ENCODE measurements around the gene CNIH2. TPM values are rescaled to one million over a fixed set of nuclear protein-coding genes. Genes with fewer than 3 reads are reported as not detected.

CNIH2 gene
- total and polyA plus RNA-seq, 2 donors (not counting 1 experiment from before 2014, with no cell fraction given) = 0.92 to 2.0 TPM

GRCh38 chr11:66259956-66260355 lies 18.0 kb upstream of the CNIH2 start:
- ATAC-seq (ENCODE audit: low read depth) (no peak), DNase-seq (no peak)
- Histone ChIP-seq H2AFZ (ENCODE audit: insufficient read depth, low read depth, low read length, poor library complexity, severe bottlenecking) (no peak overlapping the region), H3K36me3 (replicated peaks in 1 of 2; ENCODE audit: control extremely low read depth in 1 of 2, control insufficient read depth in 1 of 2, extremely low read depth in 1 of 2, insufficient read depth in 2 of 2, low read length in 1 of 2) (peaks cover 0 to 39% of the 10 kb centered on the region in 2 experiments), H3K4me1 (ENCODE audit: control insufficient read depth in 2 of 2, insufficient read depth in 2 of 2, low read length in 2 of 2) (peaks cover 13 to 18% of the 10 kb centered on the region in 2 donors), H3K4me2 (replicated peaks; ENCODE audit: low read depth, low read length, poor library complexity, severe bottlenecking) (no peak overlapping the region), H3K27me3 (replicated peaks in 1 of 4; ENCODE audit: control extremely low read depth in 1 of 4, control insufficient read depth in 3 of 4, insufficient read depth in 4 of 4, low read length in 3 of 4) (no peaks in the 10 kb centered on the region), H3K4me3 (ENCODE audit: control extremely low read depth in 1 of 5, extremely low read depth in 1 of 5, insufficient read depth in 1 of 5, low read depth in 2 of 5, low read length in 4 of 5) (no peak overlapping the region), H3K27ac (ENCODE audit: low read length in 2 of 2) (no peak overlapping the region), H3K9me3 (ENCODE audit: control extremely low read depth in 1 of 3, control insufficient read depth in 2 of 3, insufficient read depth in 1 of 3, low read length in 2 of 3) (no peaks in the 10 kb centered on the region), H3K9ac (ENCODE audit: low read length) (no peak overlapping the region), H3K79me2 (ENCODE audit: control insufficient read depth, insufficient read depth, low read length) (peaks cover 7% of the 10 kb centered on the region), H4K20me1 (ENCODE audit: control insufficient read depth, insufficient read depth, low read length, poor library complexity, severe bottlenecking) (peaks cover 16% of the 10 kb centered on the region)
- intact Hi-C loops (cut with micrococcal nuclease) = no loop called here
- H3K4me3 Mint-ChIP-seq = no peak overlapping the region
- no peaks in the 10 kb centered on the region for H3K27me3 Mint-ChIP-seq
- no peak overlapping the region for H3K27ac Mint-ChIP-seq
- ChIA-PET POLR2A (no interaction called here), CTCF (no interaction called here)
- TF ChIP-seq, protein P1, sequence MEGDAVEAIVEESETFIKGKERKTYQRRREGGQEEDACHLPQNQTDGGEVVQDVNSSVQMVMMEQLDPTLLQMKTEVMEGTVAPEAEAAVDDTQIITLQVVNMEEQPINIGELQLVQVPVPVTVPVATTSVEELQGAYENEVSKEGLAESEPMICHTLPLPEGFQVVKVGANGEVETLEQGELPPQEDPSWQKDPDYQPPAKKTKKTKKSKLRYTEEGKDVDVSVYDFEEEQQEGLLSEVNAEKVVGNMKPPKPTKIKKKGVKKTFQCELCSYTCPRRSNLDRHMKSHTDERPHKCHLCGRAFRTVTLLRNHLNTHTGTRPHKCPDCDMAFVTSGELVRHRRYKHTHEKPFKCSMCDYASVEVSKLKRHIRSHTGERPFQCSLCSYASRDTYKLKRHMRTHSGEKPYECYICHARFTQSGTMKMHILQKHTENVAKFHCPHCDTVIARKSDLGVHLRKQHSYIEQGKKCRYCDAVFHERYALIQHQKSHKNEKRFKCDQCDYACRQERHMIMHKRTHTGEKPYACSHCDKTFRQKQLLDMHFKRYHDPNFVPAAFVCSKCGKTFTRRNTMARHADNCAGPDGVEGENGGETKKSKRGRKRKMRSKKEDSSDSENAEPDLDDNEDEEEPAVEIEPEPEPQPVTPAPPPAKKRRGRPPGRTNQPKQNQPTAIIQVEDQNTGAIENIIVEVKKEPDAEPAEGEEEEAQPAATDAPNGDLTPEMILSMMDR (IDR thresholded peaks at IDR 0.05) = no peak
- no peak for TF ChIP-seq EZH2 (IDR thresholded peaks at IDR 0.05; ENCODE audit: borderline replicate concordance, insufficient read depth, low read depth, low read length, poor library complexity, severe bottlenecking)
- WGBS (ENCODE audit: insufficient coverage) = 95% methylated on average over 4 of the region's 4 CpGs
- H3K4me1 Mint-ChIP-seq = peaks cover 25% of the 10 kb centered on the region
- H3K9me3 Mint-ChIP-seq (ENCODE audit: insufficient read depth) = no peaks in the 10 kb centered on the region

GRCh38 chr11:66261578-66261977 lies 16.4 kb upstream of the CNIH2 start:
- DNase-seq (no peak), ATAC-seq (ENCODE audit: low read depth) (no peak)
- Histone ChIP-seq H3K9ac (ENCODE audit: low read length) (no peak overlapping the region), H3K27ac (ENCODE audit: low read length in 2 of 2) (no peak overlapping the region), H3K4me2 (replicated peaks; ENCODE audit: low read depth, low read length, poor library complexity, severe bottlenecking) (no peak overlapping the region), H3K9me3 (ENCODE audit: control extremely low read depth in 1 of 3, control insufficient read depth in 2 of 3, insufficient read depth in 1 of 3, low read length in 2 of 3) (no peaks in the 10 kb centered on the region), H3K27me3 (replicated peaks in 1 of 4; ENCODE audit: control extremely low read depth in 1 of 4, control insufficient read depth in 3 of 4, insufficient read depth in 4 of 4, low read length in 3 of 4) (no peaks in the 10 kb centered on the region), H3K79me2 (ENCODE audit: control insufficient read depth, insufficient read depth, low read length) (peaks cover 7% of the 10 kb centered on the region), H3K4me1 (ENCODE audit: control insufficient read depth in 2 of 2, insufficient read depth in 2 of 2, low read length in 2 of 2) (peaks cover 10 to 15% of the 10 kb centered on the region in 2 donors), H4K20me1 (ENCODE audit: control insufficient read depth, insufficient read depth, low read length, poor library complexity, severe bottlenecking) (peaks cover 16% of the 10 kb centered on the region), H3K4me3 (ENCODE audit: control extremely low read depth in 1 of 5, extremely low read depth in 1 of 5, insufficient read depth in 1 of 5, low read depth in 2 of 5, low read length in 4 of 5) (no peak overlapping the region), H2AFZ (ENCODE audit: insufficient read depth, low read depth, low read length, poor library complexity, severe bottlenecking) (no peak overlapping the region), H3K36me3 (replicated peaks in 1 of 2; ENCODE audit: control extremely low read depth in 1 of 2, control insufficient read depth in 1 of 2, extremely low read depth in 1 of 2, insufficient read depth in 2 of 2, low read length in 1 of 2) (peaks cover 0 to 45% of the 10 kb centered on the region in 2 experiments)
- Mint-ChIP-seq H3K4me3 (no peak overlapping the region), H3K4me1 (peaks cover 22% of the 10 kb centered on the region), H3K27ac (no peak overlapping the region), H3K9me3 (ENCODE audit: insufficient read depth) (no peaks in the 10 kb centered on the region), H3K27me3 (no peaks in the 10 kb centered on the region)
- CTCF ChIA-PET = interaction anchor here (1.0 kb wide), 2 partner anchors 20 to 21 kb away, joined by 3 read pairs; no protein-coding TSS in a partner anchor
- intact Hi-C loops (cut with micrococcal nuclease) = no loop called here
- POLR2A ChIA-PET = no interaction called here
- TF ChIP-seq EZH2 (IDR thresholded peaks at IDR 0.05; ENCODE audit: borderline replicate concordance, insufficient read depth, low read depth, low read length, poor library complexity, severe bottlenecking) = no peak
- TF ChIP-seq, protein P1 (IDR thresholded peaks at IDR 0.05) = no peak
- WGBS (ENCODE audit: insufficient coverage) = 97% methylated on average over 16 of the region's 16 CpGs
